ENCODE results near the gene SEC63. TPM values are rescaled to one million over a fixed set of nuclear protein-coding genes. Genes with fewer than 3 reads are reported as not detected.

SEC63 gene
- total and polyA plus RNA-seq, 7 experiments from 2014 or later = 24.6 to 89.0 (median 84.8) TPM

DNA sequence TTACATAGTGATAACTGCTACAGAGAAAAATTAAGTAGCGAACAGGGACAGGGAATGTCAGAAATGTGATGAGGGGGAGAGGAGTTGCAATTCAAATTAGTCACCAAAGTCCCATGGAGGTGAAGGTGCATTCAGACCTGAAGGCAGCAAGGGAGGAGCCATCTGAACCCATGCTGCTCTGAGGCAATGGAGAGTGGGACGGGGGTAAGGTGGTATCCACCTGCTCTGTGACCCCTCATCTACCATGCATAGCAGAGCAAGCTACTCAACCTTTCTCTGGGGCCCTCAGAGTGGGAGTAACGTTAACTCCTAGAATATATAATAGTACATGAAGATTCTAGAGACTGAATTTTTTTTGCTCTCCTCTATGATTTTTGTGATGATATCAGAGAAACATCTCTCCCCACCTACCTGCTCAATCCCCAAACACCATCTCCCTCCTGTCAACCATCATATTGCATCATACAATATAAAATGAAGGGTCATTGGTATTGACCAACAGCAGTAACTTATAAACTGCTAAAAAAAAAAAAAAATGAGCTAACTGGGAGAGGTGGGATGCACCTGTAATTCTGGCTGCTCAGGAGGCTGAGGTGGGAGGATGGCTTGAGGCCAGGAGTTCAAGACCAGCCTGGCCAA lies 117.3 kb downstream of the SEC63 start:
- Mint-ChIP-seq H3K27me3 (peaks cover 0 to 14% (median 0%) of the 10 kb centered on the region in 5 donors), H3K4me3 (no peak overlapping the region), H3K9me3 (peaks cover 0 to 2% (median 0%) of the 10 kb centered on the region in 11 donors), H3K27ac (no peak overlapping the region), H3K36me3 (peaks cover 0 to 1% (median 0%) of the 10 kb centered on the region in 5 donors), H3K4me1 (peaks cover 11 to 26% (median 16%) of the 10 kb centered on the region in 7 donors)
- no peak overlapping the region for H3K4me3 ChIP-seq (ENCODE audit: low read length)
- H3K4me1 ChIP-seq (ENCODE audit: control insufficient read depth in 2 of 2, insufficient read depth in 2 of 2, low read length in 2 of 2) = peaks cover 0 to 10% of the 10 kb centered on the region in 2 donors
- DNase-seq = no peak
- ChIA-PET CTCF (interaction anchor here (1.2 to 2.3 kb wide), 2 partner anchors 8 to 165 kb away, joined by 3 to 7 read pairs; no protein-coding TSS in a partner anchor), POLR2A (interaction anchor here (0.9 to 1.8 kb wide), 4 partner anchors 14 to 115 kb away, joined by 3 to 6 read pairs (median 4); no protein-coding TSS in a partner anchor)
- H3K9me3 ChIP-seq (ENCODE audit: control insufficient read depth in 2 of 3, low read length in 3 of 3) = no peaks in the 10 kb centered on the region
- intact Hi-C loops (cut with micrococcal nuclease) = no loop called here
- ATAC-seq = no peak
- no peaks in the 10 kb centered on the region for H3K36me3 ChIP-seq (ENCODE audit: control insufficient read depth in 2 of 3, insufficient read depth in 3 of 3, low read length in 3 of 3)
- no peak overlapping the region for H3K27ac ChIP-seq (ENCODE audit: low read depth, low read length)
- no peaks in the 10 kb centered on the region for H3K27me3 ChIP-seq (ENCODE audit: control insufficient read depth in 2 of 2, insufficient read depth in 2 of 2, low read length in 2 of 2)

DNA sequence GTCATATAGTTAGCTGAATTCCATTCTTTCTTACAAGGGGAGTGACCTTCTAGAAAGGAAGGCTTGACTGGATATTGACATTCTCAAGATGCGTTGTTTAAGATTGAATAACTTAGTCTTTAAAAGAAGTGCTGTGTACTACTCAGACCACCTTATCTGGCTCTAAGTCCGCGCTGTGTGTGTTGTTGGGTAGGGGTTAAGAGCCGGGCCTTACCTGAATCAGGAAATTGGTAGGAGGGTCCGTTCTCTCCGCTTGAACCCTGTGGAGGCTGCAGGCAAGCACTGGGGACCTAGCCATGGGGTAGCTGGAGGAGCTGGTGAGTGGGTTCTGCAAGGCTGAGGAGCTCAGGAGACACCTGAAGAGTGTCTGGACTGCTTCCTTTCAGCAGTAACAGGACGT lies 124.9 kb downstream of the SEC63 start:
- CTCF ChIA-PET = interaction anchor here (1.0 to 4.5 kb wide), 3 partner anchors 10 to 15 kb away, joined by 3 to 21 read pairs (median 12); partner anchors contain the start of gene SCML4
- Mint-ChIP-seq H3K9me3 (peaks cover 0 to 2% (median 0%) of the 10 kb centered on the region in 11 donors), H3K4me3 (peak overlapping the region in 6 of 10 donors; percentile 5 to 56 (median 30)), H3K27me3 (no peaks in the 10 kb centered on the region), H3K4me1 (peaks cover 18 to 37% (median 28%) of the 10 kb centered on the region in 7 donors), H3K36me3 (peaks cover 0 to 1% (median 0%) of the 10 kb centered on the region in 5 donors), H3K27ac (peak overlapping the region in 7 of 9 donors; percentile 9 to 66 (median 43))
- POLR2A ChIA-PET = interaction anchor here (1.2 to 2.9 kb wide), 3 partner anchors 10 to 14 kb away, joined by 3 to 22 read pairs (median 9); partner anchors contain the start of gene SCML4
- no peaks in the 10 kb centered on the region for H3K36me3 ChIP-seq (ENCODE audit: control insufficient read depth in 2 of 3, insufficient read depth in 3 of 3, low read length in 3 of 3)
- H3K27me3 ChIP-seq (ENCODE audit: control insufficient read depth in 2 of 2, insufficient read depth in 2 of 2, low read length in 2 of 2) = no peaks in the 10 kb centered on the region
- DNase-seq (no peak), ATAC-seq (no peak)
- no peak overlapping the region for H3K27ac ChIP-seq (ENCODE audit: low read depth, low read length)
- H3K4me3 ChIP-seq (ENCODE audit: low read length) = no peak overlapping the region
- H3K9me3 ChIP-seq (ENCODE audit: control insufficient read depth in 2 of 3, low read length in 3 of 3) = no peaks in the 10 kb centered on the region
- intact Hi-C loops (cut with micrococcal nuclease) = no loop called here
- H3K4me1 ChIP-seq (ENCODE audit: control insufficient read depth in 2 of 2, insufficient read depth in 2 of 2, low read length in 2 of 2) = peaks cover 0 to 13% of the 10 kb centered on the region in 2 donors

DNA sequence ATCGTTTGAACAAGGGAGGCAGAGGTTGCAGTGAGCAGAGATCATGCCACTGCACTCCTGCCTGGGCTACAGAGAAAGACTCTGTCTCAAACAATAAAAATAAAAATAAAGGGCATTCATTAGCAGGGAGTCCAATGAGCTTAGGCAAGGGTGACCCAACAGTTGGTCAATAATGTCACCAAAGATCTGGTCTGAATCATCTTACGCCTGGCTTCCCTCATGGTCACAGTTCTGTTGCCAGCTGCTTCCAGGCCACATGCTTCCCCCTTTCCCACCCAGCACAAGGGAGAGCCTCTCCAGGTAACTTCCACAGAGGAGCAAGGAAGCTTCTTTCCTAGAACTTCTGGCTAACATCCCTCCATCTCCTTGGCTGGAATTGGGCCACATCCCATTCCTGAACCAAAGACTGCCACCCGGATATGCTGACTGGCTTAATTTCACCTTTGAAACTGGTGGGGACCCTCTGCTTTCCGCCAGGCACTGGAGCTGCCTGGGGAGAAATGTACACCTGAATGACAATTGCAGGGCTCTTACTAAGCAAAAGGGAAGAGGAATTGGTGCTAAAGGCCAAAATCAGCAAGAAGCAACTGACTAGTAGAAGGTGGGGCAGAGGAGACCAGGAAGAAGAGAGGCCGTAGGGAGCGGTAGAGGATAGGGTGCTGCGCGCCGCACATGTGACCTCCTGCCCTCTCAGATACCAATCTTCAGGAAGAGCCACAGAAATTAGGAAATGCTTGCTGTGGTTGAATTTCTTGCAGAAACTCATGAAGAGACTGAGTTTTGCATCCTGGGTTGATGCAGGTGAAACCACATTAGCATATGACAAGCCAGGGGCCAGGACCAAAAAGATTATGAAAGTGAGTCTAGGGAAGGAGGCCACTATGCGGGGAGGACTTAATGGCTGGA lies 125.6 kb downstream of the SEC63 start:
- Histone ChIP-seq H3K9me3 (ENCODE audit: control insufficient read depth in 2 of 3, low read length in 3 of 3) (no peaks in the 10 kb centered on the region), H3K4me3 (ENCODE audit: low read length) (no peak overlapping the region), H3K36me3 (ENCODE audit: control insufficient read depth in 2 of 3, insufficient read depth in 3 of 3, low read length in 3 of 3) (no peaks in the 10 kb centered on the region), H3K27ac (ENCODE audit: low read depth, low read length) (no peak overlapping the region), H3K27me3 (ENCODE audit: control insufficient read depth in 2 of 2, insufficient read depth in 2 of 2, low read length in 2 of 2) (no peaks in the 10 kb centered on the region), H3K4me1 (ENCODE audit: control insufficient read depth in 2 of 2, insufficient read depth in 2 of 2, low read length in 2 of 2) (peaks cover 0 to 13% of the 10 kb centered on the region in 2 donors)
- intact Hi-C loops (cut with micrococcal nuclease) = no loop called here
- ChIA-PET CTCF (interaction anchor here (1.0 to 4.5 kb wide), 4 partner anchors 9 to 102 kb away, joined by 3 to 21 read pairs (median 10); partner anchors contain the start of gene SCML4), POLR2A (interaction anchor here (1.1 to 2.9 kb wide), 6 partner anchors 9 to 40 kb away, joined by 3 to 22 read pairs (median 3); partner anchors contain the start of gene SCML4)
- DNase-seq = peak in 1 of 9 donors; percentile 14
- Mint-ChIP-seq H3K27me3 (no peaks in the 10 kb centered on the region), H3K36me3 (peaks cover 0 to 1% (median 0%) of the 10 kb centered on the region in 5 donors), H3K4me3 (peak overlapping the region in 7 of 10 donors; percentile 5 to 56 (median 28)), H3K9me3 (peaks cover 0 to 2% (median 0%) of the 10 kb centered on the region in 11 donors), H3K27ac (peak overlapping the region; percentile 1 to 66 (median 43)), H3K4me1 (peaks cover 18 to 37% (median 28%) of the 10 kb centered on the region in 7 donors)
- ATAC-seq = peak; percentile 57

DNA sequence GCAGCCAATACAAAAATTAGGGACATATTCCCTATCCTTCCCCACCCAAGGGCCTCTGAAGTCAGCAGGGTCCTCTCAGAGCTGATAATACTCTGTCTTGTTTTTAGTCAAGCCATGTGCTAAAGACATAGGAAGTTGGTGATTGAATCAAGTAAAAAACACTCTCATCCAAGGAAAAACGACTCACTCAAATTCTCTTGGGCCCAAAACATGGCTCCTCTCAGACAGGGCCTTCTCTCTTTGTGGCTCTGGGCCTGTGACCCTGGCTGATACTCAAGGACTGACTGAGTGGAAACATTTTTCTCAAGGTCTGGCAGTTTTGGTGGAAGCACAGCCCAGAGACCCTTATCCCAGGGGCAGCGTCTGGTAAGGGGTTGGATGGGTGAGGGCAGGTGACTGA lies 127.9 kb downstream of the SEC63 start:
- H3K36me3 ChIP-seq (ENCODE audit: control insufficient read depth in 2 of 3, insufficient read depth in 3 of 3, low read length in 3 of 3) = no peaks in the 10 kb centered on the region
- POLR2A ChIA-PET = interaction anchor here (0.7 to 1.7 kb wide), 2 partner anchors 17 to 43 kb away, joined by 3 to 7 read pairs; no protein-coding TSS in a partner anchor
- no peaks in the 10 kb centered on the region for H3K9me3 Mint-ChIP-seq
- no peak for DNase-seq
- no peak for ATAC-seq
- no peak overlapping the region for H3K4me3 ChIP-seq (ENCODE audit: low read length)
- no peaks in the 10 kb centered on the region for H3K9me3 ChIP-seq (ENCODE audit: control insufficient read depth in 2 of 3, low read length in 3 of 3)
- H3K4me1 Mint-ChIP-seq = peaks cover 19 to 41% (median 32%) of the 10 kb centered on the region in 7 donors
- H3K4me1 ChIP-seq (ENCODE audit: control insufficient read depth in 2 of 2, insufficient read depth in 2 of 2, low read length in 2 of 2) = peaks cover 2 to 13% of the 10 kb centered on the region in 2 donors
- H3K4me3 Mint-ChIP-seq = no peak overlapping the region
- CTCF ChIA-PET = interaction anchor here (0.6 to 4.5 kb wide), 3 partner anchors 18 to 100 kb away, joined by 3 to 21 read pairs (median 9); no protein-coding TSS in a partner anchor
- H3K27me3 ChIP-seq (ENCODE audit: control insufficient read depth in 2 of 2, insufficient read depth in 2 of 2, low read length in 2 of 2) = no peaks in the 10 kb centered on the region
- H3K27ac ChIP-seq (ENCODE audit: low read depth, low read length) = no peak overlapping the region
- no peaks in the 10 kb centered on the region for H3K36me3 Mint-ChIP-seq
- peak overlapping the region in 4 of 9 donors; percentile 51 to 65 (median 59) for H3K27ac Mint-ChIP-seq
- intact Hi-C loops (cut with micrococcal nuclease) = no loop called here
- no peaks in the 10 kb centered on the region for H3K27me3 Mint-ChIP-seq

DNA sequence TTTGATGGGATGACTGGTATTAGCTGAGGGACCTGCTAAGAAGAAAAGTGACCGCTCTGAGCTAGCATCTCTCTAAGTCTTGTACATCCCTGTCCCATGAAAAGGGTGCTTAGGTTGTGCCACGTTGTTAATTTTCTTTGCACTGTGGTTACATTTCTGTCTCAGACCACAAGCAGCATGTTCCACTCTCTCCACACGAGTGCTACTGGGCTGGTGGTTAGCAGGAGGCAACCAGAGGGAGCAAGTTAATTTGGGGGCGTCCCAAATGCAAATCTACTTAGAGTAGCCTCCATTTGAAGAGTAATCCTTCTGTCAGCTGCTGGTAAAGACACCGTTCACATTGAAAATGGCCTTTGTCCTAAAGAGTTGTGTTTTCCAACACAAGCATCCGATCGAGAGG lies 130.5 kb downstream of the SEC63 start:
- ChIA-PET CTCF (interaction anchor here (1.0 to 1.9 kb wide), 2 partner anchors 20 to 98 kb away, joined by 5 to 6 read pairs; no protein-coding TSS in a partner anchor), POLR2A (interaction anchor here (0.7 to 2.6 kb wide), 8 partner anchors 11 to 97 kb away, joined by 3 to 12 read pairs (median 3); no protein-coding TSS in a partner anchor)
- ATAC-seq (no peak), DNase-seq (no peak)
- H3K36me3 ChIP-seq (ENCODE audit: control insufficient read depth in 2 of 3, insufficient read depth in 3 of 3, low read length in 3 of 3) = no peaks in the 10 kb centered on the region
- H3K27ac ChIP-seq (ENCODE audit: low read depth, low read length) = no peak overlapping the region
- H3K4me1 Mint-ChIP-seq = peaks cover 15 to 39% (median 32%) of the 10 kb centered on the region in 7 donors
- H3K27me3 ChIP-seq (ENCODE audit: control insufficient read depth in 2 of 2, insufficient read depth in 2 of 2, low read length in 2 of 2) = no peaks in the 10 kb centered on the region
- H3K36me3 Mint-ChIP-seq = peaks cover 0 to 7% (median 0%) of the 10 kb centered on the region in 5 donors
- no peak overlapping the region for H3K4me3 Mint-ChIP-seq
- no peaks in the 10 kb centered on the region for H3K27me3 Mint-ChIP-seq
- H3K9me3 ChIP-seq (ENCODE audit: control insufficient read depth in 2 of 3, low read length in 3 of 3) = no peaks in the 10 kb centered on the region
- intact Hi-C loops (cut with micrococcal nuclease) = loop anchor here in 1 of 2 donors (10.0 kb wide), 1 partner anchor 1627 kb away; the partner anchor contains the start of gene MICAL1
- H3K9me3 Mint-ChIP-seq = peaks cover 0 to 5% (median 0%) of the 10 kb centered on the region in 11 donors
- H3K27ac Mint-ChIP-seq = peak overlapping the region in 4 of 9 donors; percentile 30 to 70 (median 38)
- H3K4me1 ChIP-seq (ENCODE audit: control insufficient read depth in 2 of 2, insufficient read depth in 2 of 2, low read length in 2 of 2) = peaks cover 9 to 11% of the 10 kb centered on the region in 2 donors
- no peak overlapping the region for H3K4me3 ChIP-seq (ENCODE audit: low read length)
